Erythroblast (primary cell): ENCODE data around the gene CXCR4.

Experiments
- GATA1 ChIP-seq: IDR thresholded peaks from 2 replicates; pipeline ENCODE4 v1.6.1; 2011; ENCODE audit warnings: low read depth, mild to moderate bottlenecking, control low read depth, low read length, moderate library complexity
- POLR2A ChIP-seq: IDR thresholded peaks from 2 replicates; pipeline ENCODE4 v1.6.1; 2011; ENCODE audit warnings: mild to moderate bottlenecking, low read length

DNA sequence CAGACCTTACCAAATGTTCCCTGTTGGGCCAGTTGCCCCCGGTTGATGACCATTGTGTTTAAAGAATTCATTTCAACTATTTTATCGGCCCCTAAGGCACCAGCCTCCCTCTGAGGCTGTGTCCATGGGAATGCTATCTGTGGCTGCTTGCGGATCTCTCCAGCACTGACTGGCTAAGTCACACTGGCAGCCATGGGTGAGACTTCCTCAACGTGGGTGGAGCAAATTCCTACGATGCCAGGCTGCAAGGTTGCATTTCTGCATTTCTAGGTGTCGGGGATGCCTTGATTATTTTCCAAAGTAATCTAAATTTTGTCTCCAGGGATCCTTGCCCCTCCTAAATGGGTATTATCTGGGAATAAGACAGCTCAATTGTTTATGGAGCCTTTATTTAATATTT, 6.2 kb downstream of the CXCR4 start:
- TF ChIP-seq POLR2A (no peak), GATA1 (no peak)
